Testis (tissue), 3 donors: ENCODE data around the gene ANO2. TPM values are rescaled to one million over a fixed set of nuclear protein-coding genes. Genes with fewer than 3 reads are reported as not detected.
"Not testable (repeated sequence)": the region's sequence is repeated elsewhere in the genome, so short reads cannot be mapped to it uniquely, and the experiment has no call there.

ENCODE experiments used
- DNase-seq: peaks from one replicate; pipeline ENCODE4 v3.0.0-alpha.2; 2019
- H3K27ac ChIP-seq, 2 donors: fragments of 200-600 bp; sonication (generic); one replicate each; pipeline ENCODE4 v1.5.1; 2019
- H3K27me3 ChIP-seq: fragments of 200-600 bp; sonication (generic); one replicate; pipeline ENCODE4 v1.5.1; 2019
- H3K36me3 ChIP-seq: fragments of 200-600 bp; sonication (generic); one replicate; pipeline ENCODE4 v1.5.1; 2017; ENCODE audit warnings: low read depth; ENCODE audit errors: missing control alignments
- H3K4me1 ChIP-seq: fragments of 200-600 bp; sonication (generic); one replicate; pipeline ENCODE4 v1.5.1; 2019
- H3K4me3 ChIP-seq, 2 donors: fragments of 200-600 bp; sonication (generic); one replicate each; pipeline ENCODE4 v1.5.1; 2017 to 2019
- H3K9me3 ChIP-seq: fragments of 200-600 bp; sonication (generic); one replicate; pipeline ENCODE4 v1.5.1; 2017
- CTCF ChIP-seq, 3 experiments: fragments of 450-650 bp in 2 of 3; fragments of 200-600 bp in 1 of 3; sonication (generic) in 1 of 3; IDR thresholded peaks; one replicate each; pipeline ENCODE4 v1.5.1; 2016 to 2019; ENCODE audit warnings: antibody characterized with exemption in 3 of 3, mild to moderate bottlenecking in 2 of 3, moderate library complexity in 1 of 3
- POLR2A ChIP-seq: fragments of 450-650 bp; IDR thresholded peaks from one replicate; pipeline ENCODE4 v1.6.1; 2017; ENCODE audit warnings: antibody characterized with exemption, mild to moderate bottlenecking, moderate library complexity
- WGBS, 2 donors: methylation state at CpG; one replicate each; pipeline ENCODE4 v1.1.5; 2018; 5-methylcytosine and 5-hydroxymethylcytosine counted together
- intact Hi-C: fragments of 100-400 bp; cut with DNase I; formaldehyde crosslinking; loops from one replicate; pipeline ENCODE4 v1.15.1; 2023; ENCODE audit warnings: low total_unique reads
- polyA plus RNA-seq: library from polyadenylated mRNA; stranded (reverse); fragments of 350-450 nt; fragmentation: Illumina TruSeq; extraction: RNeasy Lipid Tissue Mini Kit (QIAGEN cat#74804); gene quantifications from one replicate; pipeline ENCODE4 v1.2.3, GENCODE V29; 2014; ENCODE audit warnings: low read depth, low replicate concordance; ENCODE audit not compliant: insufficient read depth
- total RNA-seq, 2 donors: library from RNA; depleted of rRNA; stranded (reverse); fragments of >200 nt; gene quantifications; one replicate each; pipeline ENCODE4 v1.2.3, GENCODE V29; 2016

ANO2 gene
- total and polyA plus RNA-seq, 3 donors from 2014 or later: 9.8 to 24.5 (median 24.4) TPM

GRCh38 chr12:5827591-5827990 is 117.5 kb downstream of the ANO2 start:
- Histone ChIP-seq H3K27me3 (no peaks in the 10 kb centered on the region), H3K36me3 (no peaks in the 10 kb centered on the region), H3K9me3 (no peaks in the 10 kb centered on the region), H3K4me1 (no peaks in the 10 kb centered on the region), H3K4me3 (no peak overlapping the region), H3K27ac (no peak overlapping the region)
- no peak for TF ChIP-seq CTCF (IDR thresholded peaks at IDR 0.05)
- no peak for TF ChIP-seq POLR2A
- WGBS, 2 donors: 59 to 63% methylated on average over 4 to 22 of the region's 22 CpGs
- intact Hi-C loops: no loop called here
- no peak for DNase-seq

GRCh38 chr12:5825761-5826160 is 119.3 kb downstream of the ANO2 start:
- DNase-seq, H3K4me1 ChIP-seq, H3K36me3 ChIP-seq, H3K27ac ChIP-seq, H3K4me3 ChIP-seq, intact Hi-C loops, H3K27me3 ChIP-seq, H3K9me3 ChIP-seq: not testable (repeated sequence)
- 85 to 87% methylated on average over 3 of the region's 3 CpGs for WGBS, 2 donors

GRCh38 chr12:5818877-5819276 is 126.2 kb downstream of the ANO2 start:
- H3K4me1 ChIP-seq, H3K9me3 ChIP-seq, H3K4me3 ChIP-seq, intact Hi-C loops, H3K27me3 ChIP-seq, H3K36me3 ChIP-seq, DNase-seq, H3K27ac ChIP-seq: not testable (repeated sequence)
- 92 to 100% methylated on average over 1 of the region's 1 CpG for WGBS, 2 donors

- WGBS, 2 donors: 86 to 87% methylated on average over 4 of the region's 4 CpGs
- intact Hi-C loops: no loop called here
Measured at GRCh38 chr12:5817246-5817645, 127.8 kb downstream of the ANO2 start.

DNA sequence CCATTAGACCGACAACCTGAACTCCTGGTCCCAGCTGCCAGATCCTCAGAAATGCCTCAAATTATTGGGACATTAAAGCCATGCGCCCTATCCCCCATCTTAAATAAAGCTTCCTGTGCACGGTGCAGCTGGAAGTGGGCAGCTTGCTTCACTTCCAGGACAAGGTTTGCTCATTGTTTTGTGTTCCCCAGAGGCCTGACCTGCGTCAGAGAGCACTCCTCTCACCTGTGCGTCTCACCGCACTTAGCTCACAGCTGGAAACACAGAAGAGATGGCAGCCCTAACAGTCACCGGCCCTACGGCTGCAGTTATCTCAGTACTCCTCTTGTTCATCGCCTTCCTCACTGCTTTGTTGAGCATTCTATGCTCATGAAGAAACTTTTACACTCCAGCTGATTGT is 135.5 kb downstream of the ANO2 start:
- 86 to 91% methylated on average over 9 of the region's 9 CpGs for WGBS, 2 donors

More at GRCh38 chr12:5817246-5817645, 127.8 kb downstream of the ANO2 start:
- no peak for TF ChIP-seq CTCF (IDR thresholded peaks at IDR 0.05)
- no peak for TF ChIP-seq POLR2A
- no peak overlapping the region for H3K27ac ChIP-seq
- H3K4me3 ChIP-seq: no peak overlapping the region
- H3K27me3 ChIP-seq: no peaks in the 10 kb centered on the region
- H3K9me3 ChIP-seq: no peaks in the 10 kb centered on the region
- DNase-seq: no peak
- no peaks in the 10 kb centered on the region for H3K36me3 ChIP-seq
- H3K4me1 ChIP-seq: no peaks in the 10 kb centered on the region

More for the DNA sequence above, 135.5 kb downstream of the ANO2 start:
- no peak overlapping the region for H3K27ac ChIP-seq
- no peaks in the 10 kb centered on the region for H3K36me3 ChIP-seq
- no peaks in the 10 kb centered on the region for H3K4me1 ChIP-seq
- DNase-seq: no peak
- no peak overlapping the region for H3K4me3 ChIP-seq
- no peaks in the 10 kb centered on the region for H3K27me3 ChIP-seq
- TF ChIP-seq CTCF (IDR thresholded peaks at IDR 0.05): no peak
- no peak for TF ChIP-seq POLR2A
- intact Hi-C loops: no loop called here
- H3K9me3 ChIP-seq: no peaks in the 10 kb centered on the region
